Stomach (tissue), 9 donors: ENCODE measurements around the gene UST. TPM values are rescaled to one million over a fixed set of nuclear protein-coding genes. Genes with fewer than 3 reads are reported as not detected.

Experiments
- DNase-seq, 2 donors: peaks; one replicate each; pipeline versions ENCODE4 v3.0.0 to v3.0.0-alpha.2; 2013 to 2019
- H3K27ac ChIP-seq, 5 donors: fragments of 200-600 bp in 4 of 5; sonication (generic) in 4 of 5; one replicate each; pipeline ENCODE4 v1.5.1; 2013 to 2019; ENCODE audit warnings: mild to moderate bottlenecking in 1 of 5, moderate library complexity in 1 of 5
- H3K27me3 ChIP-seq, 3 donors: fragments of 200-600 bp; sonication (generic); one replicate each; pipeline ENCODE4 v1.5.1; 2017 to 2019; ENCODE audit warnings: mixed run types in 1 of 3
- H3K36me3 ChIP-seq, 4 donors: fragments of 200-600 bp; sonication (generic); 1 replicate in 3 of 4; 2 replicates in 1 of 4; pipeline ENCODE4 v1.5.1; 2016 to 2019
- H3K4me1 ChIP-seq, 4 donors: fragments of 200-600 bp; sonication (generic); one replicate each; pipeline ENCODE4 v1.5.1; 2016 to 2019
- H3K4me3 ChIP-seq, 4 donors: fragments of 200-600 bp; sonication (generic) in 3 of 4; one replicate each; pipeline ENCODE4 v1.5.1; 2016 to 2019; ENCODE audit warnings: mild to moderate bottlenecking in 1 of 4
- H3K9me3 ChIP-seq, 4 donors: fragments of 200-600 bp; sonication (generic); one replicate each; pipeline ENCODE4 v1.5.1; 2016 to 2019
- EP300 ChIP-seq: sonication (generic); formaldehyde crosslinking; IDR thresholded peaks from one replicate; pipeline ENCODE4 v1.6.1; 2017; ENCODE audit warnings: antibody characterized with exemption
- POLR2A ChIP-seq, 4 donors: fragments of 450-650 bp; IDR thresholded peaks; one replicate each; pipeline ENCODE4 v1.6.1; 2016; ENCODE audit warnings: antibody characterized with exemption in 4 of 4, control low read depth in 2 of 4, mild to moderate bottlenecking in 1 of 4, moderate library complexity in 1 of 4
- POLR2AphosphoS5 ChIP-seq, 3 donors: sonication (generic); formaldehyde crosslinking; IDR thresholded peaks; one replicate each; pipeline ENCODE4 v1.6.1; 2016; ENCODE audit warnings: antibody characterized with exemption in 3 of 3
- WGBS, 5 donors: extraction: QIAGEN DNeasy Blood & Tissue Kit in 3 of 5; methylation state at CpG; one replicate each; pipeline versions ENCODE4 v1.1.5 to v1.1.7; 2013 to 2018; 5-methylcytosine and 5-hydroxymethylcytosine counted together
- intact Hi-C: fragments of 100-400 bp; cut with DNase I; formaldehyde crosslinking; loops from one replicate; pipeline ENCODE4 v1.15.1; 2023; ENCODE audit warnings: low total_unique reads
- polyA plus RNA-seq, 3 donors: library from polyadenylated mRNA; stranded (reverse); fragments of 200-250 nt; gene quantifications; one replicate each; pipeline ENCODE4 v1.2.3, GENCODE V29; 2013
- total RNA-seq, 5 donors: library from RNA; depleted of rRNA; stranded (reverse); fragments of >200 nt; gene quantifications; one replicate each; pipeline versions ENCODE4 v1.1.0 to v1.2.3, GENCODE V29; 2014 to 2016
- TF ChIP-seq, protein P1 (sequence below), 7 experiments: fragments of 450-650 bp in 4 of 7; fragments of 200-600 bp in 3 of 7; sonication (generic) in 3 of 7; IDR thresholded peaks; one replicate each; pipeline ENCODE4 v1.5.1; 2016 to 2019; ENCODE audit warnings: antibody characterized with exemption in 7 of 7, control low read depth in 2 of 7, mild to moderate bottlenecking in 1 of 7
- donor health status: healthy with polysubstance abuse.
- donor health status: Bipolar disorder and iron deficiency.
- donor health status: healthy.

UST gene
- total and polyA plus RNA-seq, 8 donors, result 2.2 to 45.8 (median 8.9) TPM

DNA sequence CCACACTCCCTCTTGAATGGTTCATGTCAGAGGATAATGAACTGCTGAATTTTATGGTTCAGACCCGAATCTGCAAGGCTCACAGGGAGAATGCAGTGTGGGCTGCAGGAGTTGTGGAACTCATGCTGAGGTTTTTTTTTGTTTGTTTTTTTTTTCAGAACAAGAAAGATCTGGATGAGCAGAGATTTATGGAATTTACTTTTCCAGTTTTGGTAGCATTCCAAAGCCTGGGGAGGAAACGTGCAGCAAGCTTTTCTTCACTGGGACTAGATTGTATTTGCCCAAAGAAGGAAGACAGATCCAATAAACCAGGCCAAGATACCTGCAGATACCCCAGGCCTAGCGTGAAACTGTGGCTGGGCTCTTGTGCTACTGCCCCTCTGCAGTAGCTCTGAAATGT, 346.8 kb downstream of the UST start:
- Histone ChIP-seq H3K27ac (no peak overlapping the region), H3K36me3 (no peaks in the 10 kb centered on the region), H3K4me3 (no peak overlapping the region), H3K9me3 (peaks cover 0 to 8% (median 3%) of the 10 kb centered on the region in 4 donors), H3K27me3 (peaks cover 0 to 3% (median 0%) of the 10 kb centered on the region in 3 donors), H3K4me1 (peaks cover 0 to 14% (median 0%) of the 10 kb centered on the region in 4 donors)
- intact Hi-C loops, result no loop called here
- DNase-seq, result no peak
- 48 to 64% (median 54%) methylated on average over 3 of the region's 3 CpGs for WGBS, 5 donors
- TF ChIP-seq POLR2AphosphoS5 (IDR thresholded peaks at IDR 0.05), result no peak
- TF ChIP-seq EP300, result no peak
- no peak for TF ChIP-seq POLR2A (IDR thresholded peaks at IDR 0.05)
- TF ChIP-seq, protein P1, sequence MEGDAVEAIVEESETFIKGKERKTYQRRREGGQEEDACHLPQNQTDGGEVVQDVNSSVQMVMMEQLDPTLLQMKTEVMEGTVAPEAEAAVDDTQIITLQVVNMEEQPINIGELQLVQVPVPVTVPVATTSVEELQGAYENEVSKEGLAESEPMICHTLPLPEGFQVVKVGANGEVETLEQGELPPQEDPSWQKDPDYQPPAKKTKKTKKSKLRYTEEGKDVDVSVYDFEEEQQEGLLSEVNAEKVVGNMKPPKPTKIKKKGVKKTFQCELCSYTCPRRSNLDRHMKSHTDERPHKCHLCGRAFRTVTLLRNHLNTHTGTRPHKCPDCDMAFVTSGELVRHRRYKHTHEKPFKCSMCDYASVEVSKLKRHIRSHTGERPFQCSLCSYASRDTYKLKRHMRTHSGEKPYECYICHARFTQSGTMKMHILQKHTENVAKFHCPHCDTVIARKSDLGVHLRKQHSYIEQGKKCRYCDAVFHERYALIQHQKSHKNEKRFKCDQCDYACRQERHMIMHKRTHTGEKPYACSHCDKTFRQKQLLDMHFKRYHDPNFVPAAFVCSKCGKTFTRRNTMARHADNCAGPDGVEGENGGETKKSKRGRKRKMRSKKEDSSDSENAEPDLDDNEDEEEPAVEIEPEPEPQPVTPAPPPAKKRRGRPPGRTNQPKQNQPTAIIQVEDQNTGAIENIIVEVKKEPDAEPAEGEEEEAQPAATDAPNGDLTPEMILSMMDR (IDR thresholded peaks at IDR 0.05), result no peak

DNA sequence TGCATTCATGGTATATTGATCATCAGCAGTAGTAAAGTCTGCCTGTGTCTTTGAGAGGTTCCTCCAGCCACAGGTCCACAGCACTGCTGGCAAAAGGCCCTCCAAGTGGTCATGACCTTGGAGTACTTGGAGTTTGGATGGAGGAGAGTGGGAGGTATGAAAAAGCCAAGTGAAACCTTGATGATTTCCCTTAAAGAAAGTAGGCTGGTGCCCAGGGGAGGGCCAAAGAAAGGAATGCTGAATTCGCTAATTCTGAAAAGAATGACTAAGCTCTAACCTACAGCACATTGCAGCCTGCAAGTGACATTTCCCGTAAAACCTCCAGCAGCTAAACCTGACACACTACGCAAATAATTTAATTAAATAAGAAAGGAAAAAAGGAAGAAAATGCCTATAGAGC, 347.3 kb downstream of the UST start:
- Histone ChIP-seq H3K27ac (no peak overlapping the region), H3K9me3 (peaks cover 0 to 14% (median 5%) of the 10 kb centered on the region in 4 donors), H3K4me1 (peaks cover 0 to 14% (median 0%) of the 10 kb centered on the region in 4 donors), H3K36me3 (no peaks in the 10 kb centered on the region), H3K27me3 (peaks cover 0 to 3% (median 0%) of the 10 kb centered on the region in 3 donors), H3K4me3 (no peak overlapping the region)
- intact Hi-C loops, result no loop called here
- WGBS, 5 donors, result 58 to 75% (median 72%) methylated on average over 3 of the region's 3 CpGs
- DNase-seq, result no peak
- TF ChIP-seq POLR2AphosphoS5 (IDR thresholded peaks at IDR 0.05) (no peak), POLR2A (IDR thresholded peaks at IDR 0.05) (no peak), EP300 (no peak)
- TF ChIP-seq, protein P1 (IDR thresholded peaks at IDR 0.05), result no peak

DNA sequence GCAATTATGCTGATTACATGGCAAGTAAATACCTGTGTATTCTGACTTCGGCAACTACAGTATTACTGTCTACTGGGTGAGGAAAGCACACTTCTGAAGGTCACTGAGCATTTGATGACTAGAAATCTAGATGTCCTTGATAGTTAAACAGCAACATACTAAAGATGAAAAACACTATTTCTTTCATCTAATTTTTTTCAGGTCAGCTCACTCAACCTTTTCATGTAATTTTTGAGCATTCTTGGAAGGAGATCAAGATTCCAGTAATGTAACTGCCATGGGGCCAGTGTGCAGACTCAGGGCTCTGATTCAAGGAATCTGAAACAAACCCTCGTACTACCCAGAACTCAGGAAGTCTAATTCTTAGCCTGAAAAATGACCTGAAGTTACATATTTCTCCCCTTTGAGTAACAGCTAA, 348.1 kb downstream of the UST start:
- 50 to 63% (median 59%) methylated on average over 2 of the region's 2 CpGs for WGBS, 5 donors
- H3K36me3 ChIP-seq, result no peaks in the 10 kb centered on the region

DNA sequence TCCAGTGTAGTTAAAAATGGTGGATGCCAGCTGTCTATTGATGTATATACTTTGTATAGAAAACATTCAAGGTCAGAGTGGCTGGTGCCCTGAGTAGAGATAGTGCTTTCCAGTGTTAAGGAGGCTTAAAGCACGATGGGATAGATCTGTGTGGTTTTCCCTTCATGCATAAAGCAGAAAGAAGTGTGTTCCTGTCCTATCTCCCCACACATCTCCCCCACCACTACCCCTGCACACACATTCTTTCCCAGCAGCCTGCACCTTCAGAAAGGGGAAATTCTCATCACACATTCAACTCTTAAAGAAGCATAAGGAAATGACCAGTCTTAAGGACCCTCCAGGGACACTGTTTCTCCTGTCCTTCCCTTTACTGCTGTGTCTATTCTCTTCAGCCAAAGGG, 349.0 kb downstream of the UST start:
- Histone ChIP-seq H3K36me3 (no peaks in the 10 kb centered on the region), H3K27me3 (peaks cover 0 to 3% (median 0%) of the 10 kb centered on the region in 3 donors), H3K9me3 (peaks cover 0 to 16% (median 5%) of the 10 kb centered on the region in 4 donors), H3K4me1 (peaks cover 0 to 14% (median 0%) of the 10 kb centered on the region in 4 donors), H3K27ac (no peak overlapping the region), H3K4me3 (no peak overlapping the region)
- intact Hi-C loops, result no loop called here
- 27 to 63% (median 40%) methylated on average over 1 of the region's 1 CpG for WGBS, 5 donors
- TF ChIP-seq POLR2A (IDR thresholded peaks at IDR 0.05) (no peak), POLR2AphosphoS5 (IDR thresholded peaks at IDR 0.05) (no peak), EP300 (no peak)
- TF ChIP-seq, protein P1 (IDR thresholded peaks at IDR 0.05), result no peak
- DNase-seq, result no peak

More for the DNA sequence above, 348.1 kb downstream of the UST start:
- TF ChIP-seq EP300, result no peak
- TF ChIP-seq, protein P1 (IDR thresholded peaks at IDR 0.05), result no peak
- TF ChIP-seq POLR2AphosphoS5 (IDR thresholded peaks at IDR 0.05), result no peak
- no peak for TF ChIP-seq POLR2A (IDR thresholded peaks at IDR 0.05)
- H3K4me1 ChIP-seq, result peaks cover 0 to 14% (median 0%) of the 10 kb centered on the region in 4 donors
- H3K27me3 ChIP-seq, result peaks cover 0 to 3% (median 0%) of the 10 kb centered on the region in 3 donors
- intact Hi-C loops, result no loop called here
- no peak for DNase-seq
- no peak overlapping the region for H3K27ac ChIP-seq
- H3K4me3 ChIP-seq, result no peak overlapping the region
- H3K9me3 ChIP-seq, result peaks cover 0 to 16% (median 5%) of the 10 kb centered on the region in 4 donors
